Measurements from ENCODE around the gene EXOSC1.

DNA sequence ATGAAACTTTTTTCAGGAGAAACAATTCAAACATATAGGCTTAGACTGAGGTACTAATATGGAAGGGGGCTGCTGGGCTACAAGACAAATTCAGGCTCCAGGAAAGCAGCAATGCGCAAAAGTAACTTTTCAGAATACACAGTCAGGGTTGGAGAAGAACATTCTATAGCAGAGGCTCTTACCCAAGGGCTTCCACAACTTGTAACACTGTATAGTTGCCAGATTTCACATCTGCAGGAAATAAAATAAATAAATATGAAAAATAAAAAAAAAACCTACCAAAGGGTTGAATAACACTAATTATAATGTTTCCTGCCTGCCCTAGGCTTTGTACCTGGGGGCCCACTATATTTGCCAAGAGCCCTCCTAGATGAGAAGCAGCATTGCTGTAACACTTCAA is 38.1 kb upstream of the EXOSC1 start:
- no peak for TF ChIP-seq GATA3 (IDR thresholded peaks at IDR 0.05; ENCODE audit: low read depth, low read length)
- no peak for TF ChIP-seq GATA2 (IDR thresholded peaks at IDR 0.05; ENCODE audit: low read depth, low read length)

Measured in SH-SY5Y (cell line).